C1 segment of cervical spinal cord (tissue), 14 donors: ENCODE data around the gene IL9R.
"Not testable (repeated sequence)": the region's sequence is repeated elsewhere in the genome, so short reads cannot be mapped to it uniquely, and the experiment has no call there.

Experiments used
- DNase-seq, 14 donors: peaks; one replicate each; lab custom pipeline; 2025; lab: John Stamatoyannopoulos, UW

IL9R gene, protein sequence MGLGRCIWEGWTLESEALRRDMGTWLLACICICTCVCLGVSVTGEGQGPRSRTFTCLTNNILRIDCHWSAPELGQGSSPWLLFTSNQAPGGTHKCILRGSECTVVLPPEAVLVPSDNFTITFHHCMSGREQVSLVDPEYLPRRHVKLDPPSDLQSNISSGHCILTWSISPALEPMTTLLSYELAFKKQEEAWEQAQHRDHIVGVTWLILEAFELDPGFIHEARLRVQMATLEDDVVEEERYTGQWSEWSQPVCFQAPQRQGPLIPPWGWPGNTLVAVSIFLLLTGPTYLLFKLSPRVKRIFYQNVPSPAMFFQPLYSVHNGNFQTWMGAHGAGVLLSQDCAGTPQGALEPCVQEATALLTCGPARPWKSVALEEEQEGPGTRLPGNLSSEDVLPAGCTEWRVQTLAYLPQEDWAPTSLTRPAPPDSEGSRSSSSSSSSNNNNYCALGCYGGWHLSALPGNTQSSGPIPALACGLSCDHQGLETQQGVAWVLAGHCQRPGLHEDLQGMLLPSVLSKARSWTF

DNA sequence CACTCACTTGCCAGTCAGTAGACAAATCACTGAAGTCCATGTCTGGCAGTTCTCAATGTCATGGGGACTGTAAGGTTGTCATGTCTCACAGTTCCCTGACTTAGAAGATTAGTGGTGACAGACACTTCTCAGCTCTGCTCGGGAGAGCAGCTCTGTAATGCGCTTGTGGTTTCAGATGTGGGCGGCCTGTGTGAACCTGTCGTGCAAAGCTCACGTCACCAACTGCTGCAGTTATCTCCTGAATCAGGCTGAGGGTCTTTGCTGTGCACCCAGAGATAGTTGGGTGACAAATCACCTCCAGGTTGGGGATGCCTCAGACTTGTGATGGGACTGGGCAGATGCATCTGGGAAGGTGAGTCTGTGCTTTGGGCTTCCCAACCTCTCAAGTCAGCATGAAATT is at the start of gene IL9R:
Gene IL9R (plus strand): TSS at position 261 of the 400 bp plus-strand sequence. CDS start 64 bp downstream, at position 325.
- DNase-seq: no peak

DNA sequence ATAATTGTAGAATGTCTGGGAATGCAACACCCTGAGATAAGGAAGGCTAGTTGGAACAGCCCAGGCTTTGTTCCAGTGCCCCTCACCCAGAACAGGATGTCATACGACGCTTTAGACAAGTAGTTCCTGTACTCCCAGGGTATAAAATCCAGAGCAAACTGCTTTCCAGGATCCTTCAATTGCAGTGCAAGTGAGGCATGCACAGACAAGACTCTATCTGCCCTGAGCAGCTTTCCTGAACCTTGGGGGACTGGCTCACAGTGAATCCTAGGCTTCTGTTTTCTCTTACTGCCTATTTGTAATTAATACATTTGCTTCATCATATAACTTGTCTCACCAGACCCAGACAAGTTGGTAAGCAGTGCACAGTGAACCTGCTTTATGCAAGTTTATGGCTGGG is 48.4 kb upstream of the IL9R start:
- no peak for DNase-seq

DNA sequence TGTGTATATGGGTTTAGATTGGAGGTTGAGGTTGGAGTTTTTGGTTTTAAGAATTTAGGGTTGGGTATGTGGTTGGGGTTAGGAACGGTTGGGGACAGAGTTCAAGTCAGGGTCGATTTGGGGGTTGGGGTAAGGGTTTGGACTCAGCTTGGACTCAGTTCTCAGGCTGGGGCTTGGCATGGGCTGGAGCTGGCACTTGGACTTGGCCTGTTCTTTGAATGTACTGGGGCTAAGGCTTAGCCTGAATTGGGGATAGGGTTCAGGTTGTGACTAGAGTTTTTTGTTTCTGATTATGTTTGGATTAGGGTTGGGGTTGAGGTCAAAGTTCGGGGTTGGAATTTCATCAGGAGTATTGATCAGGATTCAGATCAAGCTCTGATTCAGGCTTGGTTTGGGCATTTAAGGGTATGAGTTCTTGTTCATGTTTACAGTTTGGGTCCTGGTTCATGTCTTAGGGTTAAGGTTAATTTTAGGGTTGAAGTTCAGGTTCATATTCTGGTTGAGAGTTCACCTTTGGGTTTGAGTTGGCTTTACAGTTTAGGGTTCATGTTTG is 46.2 kb upstream of the IL9R start:
- DNase-seq: no peak

DNA sequence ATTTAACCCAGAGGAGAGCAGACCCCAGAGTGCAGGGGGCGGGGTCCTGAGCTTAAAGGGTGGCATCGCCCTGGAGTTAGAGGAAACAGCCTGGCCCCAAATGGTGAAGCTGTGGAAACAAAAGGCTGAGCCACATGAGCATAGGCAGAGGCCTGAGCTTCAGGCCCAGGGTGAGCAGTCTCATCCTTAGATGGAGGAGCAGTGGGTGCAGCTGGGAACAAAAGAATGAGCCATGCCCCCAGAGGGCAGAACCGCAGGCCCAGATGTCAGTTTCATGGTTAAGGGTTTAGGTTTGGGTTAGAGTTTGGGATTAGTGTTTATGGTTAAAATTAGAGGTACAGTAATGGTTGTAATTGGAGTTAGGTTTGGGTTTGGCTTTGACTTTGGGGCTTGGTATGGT is 44.4 kb upstream of the IL9R start:
- DNase-seq: no peak

DNA sequence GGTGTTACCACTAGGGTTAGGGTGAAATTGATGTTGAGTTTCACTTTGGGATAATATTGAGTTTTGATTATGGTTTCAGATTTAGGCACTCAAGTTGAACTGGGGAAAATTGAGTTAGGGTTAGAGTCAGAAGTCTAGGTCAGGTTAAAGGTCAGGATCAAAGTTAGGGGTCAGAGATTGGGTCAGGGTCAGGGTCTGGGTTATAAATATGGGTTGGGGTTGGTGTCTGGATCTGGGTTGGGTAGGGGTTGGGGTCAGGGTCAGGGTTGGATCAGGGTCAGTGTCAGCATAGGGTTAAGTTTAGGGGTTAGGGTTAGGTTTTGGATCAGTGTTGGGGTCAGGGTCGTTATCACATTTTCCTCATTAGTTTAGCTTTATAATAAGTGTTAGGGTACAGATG is 42.7 kb upstream of the IL9R start:
- no peak for DNase-seq

DNA sequence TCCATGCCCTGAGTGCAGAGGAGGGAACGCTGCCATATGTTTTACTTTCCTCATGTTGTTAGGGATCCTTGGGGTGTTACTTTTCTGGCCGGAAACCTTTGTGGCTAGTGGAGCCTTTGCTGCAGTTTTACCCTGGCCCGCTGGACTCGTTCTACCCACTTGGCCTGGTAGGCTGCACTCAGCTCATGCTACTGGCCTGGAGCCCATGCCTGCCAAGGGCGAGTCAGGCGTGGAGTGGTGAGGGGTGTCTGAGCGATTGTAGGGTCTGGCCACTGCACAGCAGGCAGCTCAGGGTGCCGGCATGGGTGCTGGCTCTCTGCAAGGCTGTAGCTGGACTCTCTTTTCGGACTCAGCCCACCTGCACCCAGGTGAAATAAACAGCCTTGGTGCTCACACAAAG is 41.4 kb upstream of the IL9R start:
- no peak for DNase-seq

DNA sequence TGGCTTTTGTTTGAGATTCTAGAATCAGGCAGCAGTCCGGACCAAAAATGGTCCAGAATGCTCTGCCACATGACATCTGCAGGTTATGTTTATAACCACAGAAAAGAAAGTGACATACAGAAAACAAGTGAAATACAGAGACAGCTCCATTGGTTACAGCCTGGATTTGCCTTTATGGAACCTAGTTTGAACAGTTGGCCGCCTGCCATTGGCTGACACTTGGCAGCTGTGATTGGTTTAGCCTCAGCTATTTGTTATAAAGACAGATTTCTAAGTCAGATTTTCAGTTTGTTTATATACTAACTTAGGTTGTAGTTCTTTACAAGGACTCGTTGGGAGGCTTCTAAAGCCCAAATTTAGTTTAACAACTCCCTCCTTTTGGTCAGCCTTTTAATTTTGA is 40.8 kb upstream of the IL9R start:
- DNase-seq: no peak

DNA sequence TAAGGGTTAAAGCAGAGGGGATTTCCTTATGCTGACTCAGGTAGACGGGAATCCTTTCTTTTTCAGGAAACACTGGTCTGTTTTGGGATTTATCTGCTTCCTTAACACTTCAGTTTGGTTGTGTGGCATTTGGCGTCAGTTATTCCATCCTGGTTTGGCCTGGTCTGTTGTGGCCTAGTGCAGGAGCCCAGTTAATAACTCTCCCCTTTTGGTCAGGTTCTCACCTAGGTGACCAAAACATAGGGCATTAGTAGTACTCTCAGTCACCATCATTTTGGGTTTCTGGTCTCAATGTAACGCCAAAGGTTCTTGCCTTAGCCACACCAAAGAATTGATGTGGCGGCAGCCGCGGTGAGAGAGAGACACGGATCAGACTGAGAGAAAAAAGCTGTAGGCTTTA is 39.7 kb upstream of the IL9R start:
- DNase-seq: no peak

DNA sequence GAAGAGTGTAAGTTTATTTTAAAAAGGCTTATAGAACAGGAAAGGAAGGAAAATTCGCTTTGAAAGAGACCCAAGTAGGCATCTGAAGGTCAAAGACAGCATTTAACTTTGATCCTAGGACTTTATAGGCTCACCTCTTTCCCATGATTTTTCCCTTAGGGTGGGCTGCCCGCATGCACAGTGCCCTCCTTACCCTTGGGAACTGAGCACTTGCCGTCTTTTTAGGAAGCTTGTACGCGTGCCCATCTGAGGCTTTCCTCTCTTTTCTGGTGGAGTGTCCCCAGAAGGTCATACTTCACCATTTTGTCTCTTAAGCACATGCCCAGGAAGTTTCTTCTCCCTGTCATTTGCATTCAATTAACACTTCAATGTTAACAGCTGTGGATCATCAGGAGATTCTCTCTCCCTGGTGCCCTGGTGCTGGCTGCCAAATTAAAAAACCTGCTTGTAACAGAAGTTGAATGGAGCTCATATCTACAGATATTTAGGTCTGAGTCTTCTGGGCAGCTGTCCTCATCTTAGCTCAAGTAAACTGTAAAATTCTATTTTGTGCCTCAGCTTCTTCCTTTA is 38.4 kb upstream of the IL9R start:
- no peak for DNase-seq

DNA sequence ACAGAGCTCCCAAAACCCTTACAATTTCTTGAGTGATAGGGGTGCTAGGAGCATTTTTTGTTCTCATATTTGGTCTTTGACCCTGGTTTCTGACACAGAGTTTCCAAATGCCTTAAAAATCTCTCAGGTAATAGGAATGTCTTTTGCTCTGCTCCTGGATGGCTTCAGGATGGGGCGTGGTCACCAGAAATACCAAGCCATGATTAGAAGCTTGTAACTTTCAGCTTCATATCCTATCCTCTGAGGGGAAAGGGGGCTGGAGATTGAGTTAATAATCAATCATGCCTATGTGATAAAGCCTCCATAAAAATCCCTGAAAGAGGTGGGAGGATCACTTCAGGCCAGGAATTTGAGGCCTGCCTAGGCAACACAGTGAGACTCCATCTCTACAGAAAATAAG is 34.6 kb upstream of the IL9R start:
- no peak for DNase-seq

DNA sequence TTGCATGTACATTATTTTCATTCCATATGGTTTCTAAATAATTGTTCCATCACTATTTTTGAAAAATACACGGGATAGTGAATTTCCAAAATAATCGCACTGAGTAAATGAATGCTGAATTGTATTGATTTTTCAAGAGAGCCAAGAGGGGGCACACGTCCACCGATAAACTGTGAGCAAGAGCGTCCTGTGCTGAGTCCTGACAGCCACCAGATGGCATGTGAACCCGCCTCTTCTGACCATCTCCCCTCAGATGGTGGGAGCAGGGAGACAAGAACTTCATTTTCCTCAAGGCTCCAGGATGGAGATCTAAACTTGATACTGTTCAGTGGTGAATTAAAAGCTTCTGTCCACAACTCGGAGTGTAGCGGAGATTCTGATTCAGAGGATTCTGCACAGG is 30.6 kb upstream of the IL9R start:
- DNase-seq: no peak

DNA sequence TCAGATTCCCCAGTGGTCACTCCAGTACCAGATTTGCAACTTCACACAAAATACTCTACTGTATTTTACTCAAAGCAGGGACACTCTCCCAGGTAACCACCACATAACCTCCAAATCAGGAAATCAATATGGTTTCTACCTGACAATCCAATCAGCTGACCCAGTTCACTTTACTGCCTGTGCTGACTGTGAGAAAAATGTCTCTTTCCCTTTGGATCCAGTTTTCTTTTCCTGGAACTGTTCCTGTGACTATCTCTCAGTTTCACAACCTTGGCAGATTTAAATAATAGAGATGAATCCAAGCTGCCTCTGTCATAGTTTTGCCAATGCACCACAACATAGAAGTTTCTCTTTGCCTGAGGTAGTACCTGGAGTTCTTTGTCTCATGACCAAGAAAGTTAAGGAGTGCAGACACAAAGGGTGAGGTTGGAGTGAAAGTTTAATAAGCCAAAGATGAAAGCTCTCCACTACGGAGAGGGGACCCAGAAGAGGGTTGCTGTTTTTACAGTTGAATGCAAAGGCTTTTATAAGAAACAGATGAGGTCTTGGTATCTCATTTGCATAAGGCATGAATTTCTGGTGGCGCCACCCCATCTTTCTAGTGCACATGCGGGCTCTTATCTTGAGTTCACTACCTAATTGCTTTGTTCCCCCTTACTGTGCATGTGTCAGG is 29.7 kb upstream of the IL9R start:
- DNase-seq: no peak

DNA sequence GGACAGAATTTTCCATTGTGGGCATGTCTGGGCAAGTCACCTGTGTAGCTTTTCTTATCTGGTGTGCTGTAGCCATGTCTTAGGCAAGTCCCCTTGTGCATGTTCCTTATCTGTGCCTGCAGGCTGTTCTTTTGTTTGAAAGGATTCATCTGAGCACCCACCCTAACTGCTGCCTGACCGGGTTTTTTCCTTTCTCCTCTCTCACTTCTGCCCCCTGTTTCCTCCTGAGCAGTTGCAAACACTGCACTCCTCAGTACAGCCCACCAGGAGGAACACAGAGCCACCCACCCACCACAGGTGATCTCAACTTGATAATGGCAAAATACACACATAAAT is 29.2 kb upstream of the IL9R start:
- no peak for DNase-seq

DNA sequence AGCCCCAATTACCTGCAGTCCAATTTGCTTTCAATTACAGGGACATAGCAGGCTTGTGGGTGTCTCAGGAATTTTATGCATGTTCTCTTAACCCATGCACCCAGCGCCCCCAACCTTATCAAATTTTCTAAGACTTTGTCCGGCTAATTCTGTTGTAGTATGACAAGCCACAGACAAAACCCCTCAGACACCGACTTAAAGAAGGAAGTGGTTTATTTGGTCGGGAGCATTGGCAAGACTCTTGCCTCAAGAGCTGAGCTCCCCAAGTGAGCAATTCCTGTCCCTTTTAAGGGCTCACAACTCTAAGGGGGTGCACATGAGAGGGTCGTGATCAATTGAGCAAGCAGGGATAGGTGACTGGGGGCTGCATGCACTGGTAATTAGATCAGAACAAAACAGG is 28.7 kb upstream of the IL9R start:
- DNase-seq: no peak

DNA sequence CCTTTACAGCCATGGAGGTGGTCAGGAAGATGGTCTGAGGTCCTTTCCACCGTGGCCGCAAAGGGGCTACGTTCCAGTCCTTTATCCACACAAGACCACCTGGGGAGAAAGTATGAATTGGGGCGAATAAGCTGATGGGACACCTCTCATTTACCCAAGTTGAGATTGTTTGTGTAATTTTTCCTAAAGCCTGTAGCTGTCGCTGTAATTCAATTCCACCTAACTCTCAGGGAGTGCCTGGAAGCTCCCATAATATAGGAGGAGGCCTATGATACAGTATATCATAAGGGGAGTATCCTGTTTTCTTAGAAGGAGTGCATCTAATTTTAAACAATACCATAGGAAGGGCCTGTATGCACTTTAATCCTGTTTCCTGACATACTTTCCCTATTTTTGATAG is 25.8 kb upstream of the IL9R start:
- DNase-seq: not testable (repeated sequence)

DNA sequence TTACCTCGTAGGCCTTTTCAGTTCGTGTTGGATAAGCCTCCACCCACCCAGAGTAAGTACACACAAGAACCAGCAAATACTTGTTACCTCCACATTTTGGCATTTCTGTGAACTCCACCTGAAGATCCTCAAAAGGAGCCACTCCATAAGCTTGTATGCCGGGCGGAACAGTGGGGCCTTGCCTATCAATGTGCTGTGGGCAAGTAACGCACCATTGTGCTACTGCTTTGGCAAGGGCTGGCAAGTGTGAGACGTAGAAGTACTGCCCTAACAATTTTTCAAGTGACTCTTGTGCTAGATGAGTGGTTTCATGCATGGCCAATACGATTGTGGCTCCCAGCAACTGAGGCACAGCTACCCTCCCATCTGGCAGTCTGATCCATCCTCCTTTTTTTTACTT is 25.3 kb upstream of the IL9R start:
- not testable (repeated sequence) for DNase-seq

DNA sequence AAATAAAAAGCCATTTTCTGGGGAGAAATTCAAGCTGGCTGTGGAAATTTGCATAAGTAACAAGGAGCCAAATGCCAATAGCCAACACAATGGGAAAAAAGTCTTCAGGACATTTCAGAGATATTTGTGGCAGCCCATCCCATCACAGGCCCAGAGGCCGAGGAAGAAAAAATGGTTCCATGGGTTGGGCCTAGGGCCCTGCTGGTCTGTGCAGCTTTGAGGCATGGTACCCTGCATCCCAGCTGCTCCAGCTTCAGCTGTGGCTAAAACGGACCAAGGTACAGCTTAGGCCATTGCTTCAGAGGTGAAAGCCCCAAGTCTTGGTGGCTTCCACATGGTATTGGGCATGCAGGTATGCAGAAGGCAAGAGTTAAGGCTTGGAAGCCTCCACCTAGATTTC is 14.2 kb upstream of the IL9R start:
- DNase-seq: no peak

DNA sequence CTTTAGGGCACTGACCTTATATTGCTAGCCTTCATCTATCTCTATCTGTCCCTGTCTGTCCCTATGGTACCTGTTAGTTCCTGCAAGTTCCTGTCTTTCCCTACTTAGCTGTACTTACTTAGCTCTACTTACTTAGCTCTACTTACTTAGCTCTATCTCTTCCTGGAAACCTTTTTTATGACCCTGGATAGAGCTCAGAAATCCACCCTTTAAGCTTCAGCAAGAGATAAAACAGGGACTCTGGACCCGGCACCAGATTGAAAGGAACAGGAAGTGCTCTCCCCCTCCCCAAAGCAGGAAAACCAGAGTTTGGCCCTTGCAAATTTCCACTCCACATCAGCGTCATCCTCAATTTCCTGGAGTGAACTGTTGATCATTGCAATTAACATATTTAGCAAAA is 12.3 kb upstream of the IL9R start:
- no peak for DNase-seq

DNA sequence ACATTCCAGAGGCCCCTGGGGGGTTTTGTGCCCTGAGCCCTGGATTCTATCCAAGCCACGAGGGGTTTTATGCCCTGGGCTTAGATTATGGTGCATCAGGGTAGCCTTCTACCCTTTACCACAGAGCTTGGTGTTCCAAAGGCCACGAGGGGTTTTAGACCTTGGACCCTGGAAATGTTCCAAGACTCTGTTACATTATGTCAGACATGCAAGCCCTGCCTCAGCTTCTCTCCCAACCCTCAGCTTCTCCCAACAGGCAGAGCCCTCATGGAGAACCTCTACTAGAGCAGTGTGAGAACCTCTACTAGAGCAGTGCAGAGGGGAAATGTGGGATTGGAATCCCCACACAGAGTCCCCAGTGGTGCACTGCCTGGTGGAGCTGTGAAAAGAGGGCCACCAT is 10.5 kb upstream of the IL9R start:
- DNase-seq: not testable (repeated sequence)

DNA sequence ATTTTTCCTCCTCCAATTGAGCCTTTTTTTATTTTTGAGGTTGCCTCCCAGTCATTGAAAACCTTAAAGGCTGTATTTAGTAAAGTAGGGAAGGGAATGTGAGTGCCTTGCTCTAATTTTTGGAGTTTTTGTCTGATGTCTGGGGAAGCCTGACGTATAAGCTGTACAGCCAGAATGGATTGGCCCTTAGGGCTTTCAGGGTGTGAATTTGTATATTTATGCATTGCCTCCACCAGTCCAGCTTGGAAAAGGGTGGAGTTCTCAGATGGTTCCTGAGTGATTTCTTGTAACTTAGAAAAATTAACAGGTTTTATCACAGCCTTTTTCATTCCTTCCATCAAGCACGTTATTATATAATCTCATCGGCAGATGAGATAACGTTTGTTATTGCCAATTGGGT is 8.6 kb upstream of the IL9R start:
- no peak for DNase-seq

DNA sequence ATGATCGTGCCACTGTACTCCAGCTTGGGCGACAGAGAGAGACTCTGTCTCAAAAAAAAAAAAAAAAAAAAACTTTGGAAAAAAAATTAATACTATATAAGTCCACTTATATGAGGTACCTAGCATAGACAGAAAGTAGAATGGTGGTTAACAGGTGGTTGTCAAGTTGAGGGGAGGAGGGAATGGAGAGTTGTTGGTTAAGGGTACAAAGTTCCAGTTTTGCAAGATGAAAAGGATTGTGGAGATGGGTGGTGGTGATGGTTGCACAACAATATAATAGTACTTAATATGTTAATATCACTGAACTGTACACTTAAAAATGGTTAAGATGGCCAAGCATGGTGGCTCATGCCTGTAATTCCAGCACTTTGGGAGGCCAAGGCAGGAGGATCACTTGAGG is 4.1 kb upstream of the IL9R start:
- DNase-seq: no peak

DNA sequence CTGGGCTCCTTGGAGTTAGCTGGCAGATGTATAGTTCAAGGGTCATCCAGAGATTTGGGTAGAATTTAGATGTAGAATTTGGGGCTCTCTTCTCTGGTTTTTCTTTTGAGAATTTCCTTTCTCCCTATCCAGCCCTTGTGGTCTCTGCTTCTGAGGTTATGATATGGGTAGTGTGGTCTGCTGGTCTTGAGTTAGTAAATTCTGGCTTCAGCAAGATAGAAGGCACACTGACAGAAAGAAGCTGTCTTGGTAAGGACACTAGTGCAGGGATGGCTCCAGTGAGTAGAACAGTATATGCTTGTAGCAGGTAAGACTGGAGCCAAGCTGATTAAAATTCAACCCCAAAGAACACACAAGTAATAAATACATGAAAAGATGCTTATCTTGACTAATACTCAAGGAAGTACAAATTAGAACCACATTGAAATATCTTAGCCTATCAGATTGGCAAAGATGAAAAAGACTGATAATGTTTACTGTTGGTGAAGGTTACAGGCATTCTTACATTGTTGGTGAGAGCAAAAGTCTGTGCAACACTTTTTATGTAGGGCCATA is 2.1 kb upstream of the IL9R start:
- no peak for DNase-seq
